ENCODE data around the gene CARD9. TPM values are rescaled to one million over a fixed set of nuclear protein-coding genes. Genes with fewer than 3 reads are reported as not detected.

CARD9 gene
- total RNA-seq, 1 experiment from 2014 or later: 5.6 TPM

DNA sequence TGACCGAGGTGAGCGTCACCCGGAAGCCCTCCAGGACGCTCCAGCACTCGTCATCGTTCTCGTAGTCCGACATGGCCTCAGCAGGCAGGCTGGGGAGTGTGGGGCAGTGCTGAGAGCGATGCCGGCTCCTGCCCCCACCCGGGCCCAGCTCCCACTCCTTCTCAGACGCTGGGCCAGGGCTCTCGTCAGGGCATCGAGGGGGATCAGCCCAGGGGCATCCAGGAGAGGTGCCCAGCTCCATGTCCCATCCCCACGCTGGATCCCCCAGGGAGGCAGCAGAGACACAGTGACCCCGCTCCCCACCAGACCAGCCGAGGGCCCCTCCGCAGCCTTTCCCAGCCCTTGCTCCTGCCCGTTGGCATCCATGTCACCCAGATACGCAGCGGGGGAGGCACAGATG, 1.5 kb downstream of the CARD9 start:
- H3K4me1 ChIP-seq (ENCODE audit: insufficient read depth, low read length): no peaks in the 10 kb centered on the region
- no peak overlapping the region for H2BK120ac ChIP-seq (ENCODE audit: low read depth, low read length, poor library complexity, severe bottlenecking)
- no peak overlapping the region for H3K9ac ChIP-seq (ENCODE audit: extremely low read depth, insufficient read length, low read length)
- WGBS (ENCODE audit: extremely low coverage, insufficient read length, low lambda C conversion rate): no CpG with 5 or more reads among the region's 21 CpGs
- no peak overlapping the region for H3K56ac ChIP-seq (ENCODE audit: insufficient read length, low read depth, low read length)
- H2BK15ac ChIP-seq (ENCODE audit: low read depth, low read length): no peak overlapping the region
- TF ChIP-seq, protein P1, sequence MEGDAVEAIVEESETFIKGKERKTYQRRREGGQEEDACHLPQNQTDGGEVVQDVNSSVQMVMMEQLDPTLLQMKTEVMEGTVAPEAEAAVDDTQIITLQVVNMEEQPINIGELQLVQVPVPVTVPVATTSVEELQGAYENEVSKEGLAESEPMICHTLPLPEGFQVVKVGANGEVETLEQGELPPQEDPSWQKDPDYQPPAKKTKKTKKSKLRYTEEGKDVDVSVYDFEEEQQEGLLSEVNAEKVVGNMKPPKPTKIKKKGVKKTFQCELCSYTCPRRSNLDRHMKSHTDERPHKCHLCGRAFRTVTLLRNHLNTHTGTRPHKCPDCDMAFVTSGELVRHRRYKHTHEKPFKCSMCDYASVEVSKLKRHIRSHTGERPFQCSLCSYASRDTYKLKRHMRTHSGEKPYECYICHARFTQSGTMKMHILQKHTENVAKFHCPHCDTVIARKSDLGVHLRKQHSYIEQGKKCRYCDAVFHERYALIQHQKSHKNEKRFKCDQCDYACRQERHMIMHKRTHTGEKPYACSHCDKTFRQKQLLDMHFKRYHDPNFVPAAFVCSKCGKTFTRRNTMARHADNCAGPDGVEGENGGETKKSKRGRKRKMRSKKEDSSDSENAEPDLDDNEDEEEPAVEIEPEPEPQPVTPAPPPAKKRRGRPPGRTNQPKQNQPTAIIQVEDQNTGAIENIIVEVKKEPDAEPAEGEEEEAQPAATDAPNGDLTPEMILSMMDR (conservative IDR thresholded peaks at IDR 0.05): no peak
- H3K27ac ChIP-seq (ENCODE audit: insufficient read length, low read depth, low read length): no peak overlapping the region
- no peak overlapping the region for H2AK5ac ChIP-seq (ENCODE audit: insufficient read length, low read length)
- H3K23ac ChIP-seq (ENCODE audit: insufficient read length, low read depth, low read length): no peak overlapping the region
- Mint-ChIP-seq H3K36me3 (ENCODE audit: insufficient read depth in 1 of 3, low read depth in 3 of 3) (peaks cover 0 to 14% (median 6%) of the 10 kb centered on the region in 3 experiments; a peak in 4 of 7 replicates), H3K27me3 (ENCODE audit: low read depth) (no peaks in the 10 kb centered on the region), H3K27ac (no peak overlapping the region), H3K9me3 (no peaks in the 10 kb centered on the region), H3K4me3 (no peak overlapping the region), H3K4me1 (peaks cover 0 to 5% of the 10 kb centered on the region in 2 experiments; a peak in 1 of 4 replicates)
- DNase-seq: no peak
- H4K91ac ChIP-seq (ENCODE audit: insufficient read length, low read depth, low read length): no peak overlapping the region
- H3K23me2 ChIP-seq (ENCODE audit: insufficient read length, low read depth, low read length, poor library complexity, severe bottlenecking): no peaks in the 10 kb centered on the region
- H3K79me1 ChIP-seq (ENCODE audit: insufficient read depth, low read depth, low read length, poor library complexity, severe bottlenecking): no peaks in the 10 kb centered on the region
- no peaks in the 10 kb centered on the region for H4K20me1 ChIP-seq (ENCODE audit: control insufficient read depth, insufficient read depth, insufficient read length)
- no peaks in the 10 kb centered on the region for H3K9me3 ChIP-seq (ENCODE audit: control insufficient read depth, low read depth, low read length)
- no peak overlapping the region for H2BK20ac ChIP-seq (ENCODE audit: low read depth, low read length, poor library complexity, severe bottlenecking)
- no peak overlapping the region for H3T11ph ChIP-seq (ENCODE audit: low read length)
- H2AFZ ChIP-seq (ENCODE audit: low read length): no peak overlapping the region
- no peaks in the 10 kb centered on the region for H3K79me2 ChIP-seq (ENCODE audit: insufficient read depth, low read length)
- H3K18ac ChIP-seq (ENCODE audit: insufficient read length, low read depth, low read length): no peak overlapping the region
- H2BK12ac ChIP-seq (ENCODE audit: insufficient read length, low read depth, low read length): no peak overlapping the region
- H3K4ac ChIP-seq (ENCODE audit: low read depth, low read length): no peak overlapping the region
- H2BK5ac ChIP-seq (ENCODE audit: insufficient read length, low read length): no peak overlapping the region
- H3K14ac ChIP-seq (ENCODE audit: insufficient read depth, low read length): no peak overlapping the region
- no peaks in the 10 kb centered on the region for H3K27me3 ChIP-seq (ENCODE audit: insufficient read depth, low read length)
- H4K5ac ChIP-seq (ENCODE audit: insufficient read length, low read depth, low read length): no peak overlapping the region
- H4K8ac ChIP-seq (replicated peaks; ENCODE audit: insufficient read length, low read depth, low read length): no peak overlapping the region
- H3K4me2 ChIP-seq (ENCODE audit: insufficient read depth, insufficient read length, low read length): no peak overlapping the region

All from H9 (cell line).